Central memory CD4-positive, alpha-beta T cell (primary cell): ENCODE data around the gene VSTM2B.

Experiments
- DNase-seq: peaks from one replicate; pipeline ENCODE4 v3.0.0; 2022

VSTM2B gene

DNA sequence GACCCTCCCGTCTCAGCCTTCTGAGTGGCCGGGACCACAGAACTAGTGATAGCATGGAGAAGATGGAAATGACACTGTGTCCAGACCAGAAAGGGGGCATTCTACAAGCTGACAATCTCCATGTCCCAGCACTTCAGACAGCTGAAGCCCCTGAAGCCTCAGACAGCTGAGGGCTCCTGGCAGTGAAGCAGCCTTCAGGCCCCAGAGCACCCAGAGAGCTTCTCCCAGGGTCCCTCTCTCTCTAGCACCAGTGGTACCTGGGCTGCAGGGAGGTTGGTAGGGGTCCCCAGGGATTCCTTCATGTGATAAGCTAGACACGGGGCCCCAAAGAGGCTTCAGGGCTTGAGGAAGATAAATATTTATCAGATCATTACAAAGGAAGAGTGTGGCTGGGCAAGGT, 72.7 kb downstream of the VSTM2B start:
- DNase-seq = no peak

DNA sequence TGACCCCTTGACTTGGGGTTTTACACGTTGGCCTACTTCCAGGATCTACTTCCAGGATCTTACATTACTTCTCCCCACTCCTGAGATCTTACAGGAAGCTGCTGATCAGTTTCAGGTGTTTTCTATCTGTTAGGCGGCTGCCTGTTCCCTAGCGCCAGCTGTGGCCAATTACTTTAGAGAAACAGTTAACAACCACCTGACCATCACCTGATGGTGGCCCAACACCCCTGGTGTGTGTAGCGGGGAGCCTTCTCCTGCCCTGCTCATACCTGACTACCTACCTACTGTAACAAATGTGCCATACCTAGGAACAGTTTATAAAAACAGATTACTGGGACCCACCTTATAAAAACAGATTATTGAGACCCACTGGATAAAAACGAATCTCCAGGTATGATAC, 77.5 kb downstream of the VSTM2B start:
- no peak for DNase-seq

DNA sequence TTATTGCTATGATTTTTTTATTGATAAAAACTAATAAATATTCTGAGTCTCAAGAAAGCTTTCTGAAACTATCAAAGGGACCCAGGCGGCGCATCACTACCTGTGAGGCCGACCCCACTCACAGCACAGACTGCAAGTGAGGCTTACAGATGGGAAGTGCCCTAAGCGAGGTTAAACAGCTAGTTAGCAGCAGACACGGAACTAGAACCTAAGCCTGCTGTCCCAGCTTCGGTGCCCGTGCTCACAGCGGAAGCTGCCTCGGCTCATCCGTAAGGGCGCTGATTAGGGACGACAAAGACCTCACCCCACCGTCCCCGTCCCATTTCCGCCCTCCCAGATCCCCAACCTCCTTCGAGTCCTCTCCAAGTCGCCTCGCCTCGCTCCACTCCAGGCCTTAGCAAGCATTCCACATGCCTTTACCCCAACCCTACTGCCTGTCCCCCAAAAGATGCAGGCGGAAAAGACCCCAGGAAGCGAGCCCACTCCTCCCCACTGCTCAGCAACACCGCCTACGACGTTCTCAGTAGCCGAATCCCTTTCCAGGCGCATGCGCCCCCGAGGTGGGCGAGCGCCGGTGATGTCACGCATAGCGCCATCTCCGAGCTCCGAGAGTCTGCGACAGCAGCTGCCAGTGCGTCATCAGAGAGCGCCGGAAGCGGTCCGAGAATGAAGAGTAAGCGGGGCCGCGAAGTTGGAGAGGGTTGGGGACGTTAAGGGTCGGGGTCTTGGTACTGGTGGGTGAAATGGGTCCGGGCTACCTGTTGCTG, 80.0 kb downstream of the VSTM2B start, which contains the start of gene POP4:
POP4 (plus strand) TSS at position 631 of the 767 bp plus-strand sequence; CDS start at position 667, 36 bp downstream.
- DNase-seq = peak; percentile 95

DNA sequence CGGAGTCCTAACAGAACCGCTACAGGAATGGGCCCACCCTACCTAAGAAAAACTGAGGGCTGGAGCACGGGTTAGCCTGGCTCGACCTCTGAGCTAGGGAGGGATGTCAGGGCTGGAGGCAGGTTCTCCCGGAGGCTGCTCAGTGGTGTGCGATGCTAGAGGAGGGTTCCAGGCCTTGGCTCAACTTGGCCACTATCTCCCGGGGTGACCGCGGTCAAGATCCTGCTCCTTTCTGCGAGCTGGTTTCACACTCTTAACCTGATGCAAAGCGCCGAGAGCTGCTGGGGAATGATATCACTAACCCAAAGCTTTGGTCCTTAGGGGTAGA, 80.6 kb downstream of the VSTM2B start:
- DNase-seq = no peak

DNA sequence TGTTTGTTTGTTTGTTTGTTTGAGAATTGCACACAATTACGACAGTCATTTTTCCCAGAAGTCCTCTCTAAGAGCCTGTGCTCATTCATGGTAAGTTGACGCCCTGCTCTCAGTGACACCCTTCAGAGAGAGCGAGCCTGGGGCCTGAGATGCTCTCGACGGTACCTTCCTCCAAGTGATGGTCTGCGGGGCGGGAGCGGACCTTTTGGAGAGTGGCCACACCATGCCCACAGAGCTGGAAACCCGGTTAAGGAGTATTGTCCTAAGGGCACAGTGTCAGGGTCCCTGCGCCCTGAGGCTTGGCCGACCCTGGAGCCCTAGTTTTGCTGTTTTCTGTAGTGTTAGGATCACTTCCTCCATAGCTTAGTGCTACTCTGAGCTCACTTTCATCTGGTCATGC, 83.8 kb downstream of the VSTM2B start:
- no peak for DNase-seq

DNA sequence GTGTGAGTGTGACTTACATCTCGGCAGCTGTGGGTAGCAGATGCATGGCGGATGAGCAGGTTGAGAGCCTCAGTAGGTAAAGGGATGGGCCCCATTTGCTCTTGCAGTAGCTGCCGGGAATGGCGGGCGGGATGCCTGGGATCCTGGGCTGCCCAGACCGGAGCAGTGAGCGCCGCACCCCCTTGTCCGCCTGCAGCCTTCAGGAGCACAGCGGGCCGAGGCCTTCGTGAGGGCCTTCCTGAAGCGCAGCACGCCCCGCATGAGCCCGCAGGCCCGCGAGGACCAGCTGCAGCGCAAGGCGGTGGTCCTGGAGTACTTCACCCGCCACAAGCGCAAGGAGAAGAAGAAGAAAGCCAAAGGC, 84.4 kb downstream of the VSTM2B start:
- DNase-seq = no peak

DNA sequence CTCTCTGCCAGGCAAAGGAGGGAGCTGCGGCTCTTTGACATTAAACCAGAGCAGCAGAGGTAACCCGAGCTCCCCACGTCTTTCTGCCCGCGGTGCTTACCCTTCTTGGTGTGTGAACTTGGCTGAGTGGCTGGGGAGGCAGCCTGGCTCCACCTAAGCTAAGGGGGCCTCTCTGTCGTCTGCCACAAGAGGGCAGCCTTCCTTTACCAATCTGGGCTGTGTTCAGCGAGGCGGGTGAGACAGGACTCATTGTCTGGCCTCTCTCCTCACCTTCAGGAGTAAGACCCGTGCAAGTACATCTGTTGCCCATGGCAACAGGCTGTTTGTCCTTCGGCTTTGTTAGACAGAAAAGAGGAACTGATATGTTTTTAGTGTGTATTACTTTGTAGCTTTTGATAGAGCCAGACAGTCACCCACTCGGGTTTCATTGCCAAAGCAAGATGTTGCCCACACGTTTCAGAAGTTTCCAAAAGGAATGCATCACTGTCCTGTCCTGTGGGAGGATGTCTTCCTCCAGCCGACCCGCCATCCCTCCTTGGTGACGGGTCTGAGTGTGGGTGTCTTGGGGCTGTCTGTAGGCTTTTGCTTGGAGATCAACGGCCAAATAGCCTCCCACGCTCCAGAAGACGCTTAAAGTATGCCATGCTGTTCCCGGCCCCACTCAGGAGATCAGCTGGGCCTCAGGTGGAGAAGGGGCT, 84.9 kb downstream of the VSTM2B start:
- DNase-seq = peak; percentile 78

DNA sequence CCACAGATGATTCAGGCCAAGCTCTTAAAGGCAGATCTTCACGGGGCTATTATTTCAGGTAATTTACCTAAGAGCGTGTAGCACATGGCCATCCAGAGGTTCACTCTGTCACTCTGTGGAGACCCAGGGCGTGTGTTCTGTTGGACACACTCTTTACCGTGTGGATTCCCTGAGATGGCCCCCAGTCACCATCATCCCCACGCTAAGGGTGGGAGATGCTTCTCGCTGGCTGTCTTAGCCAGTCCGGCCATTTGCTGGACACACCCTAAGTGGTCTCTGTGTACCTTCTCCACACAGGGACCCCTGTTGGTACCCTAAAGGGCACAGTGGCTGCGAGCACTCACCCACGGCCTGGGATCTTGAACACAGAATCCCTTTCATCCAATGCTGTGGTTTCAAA, 86.3 kb downstream of the VSTM2B start:
- no peak for DNase-seq

DNA sequence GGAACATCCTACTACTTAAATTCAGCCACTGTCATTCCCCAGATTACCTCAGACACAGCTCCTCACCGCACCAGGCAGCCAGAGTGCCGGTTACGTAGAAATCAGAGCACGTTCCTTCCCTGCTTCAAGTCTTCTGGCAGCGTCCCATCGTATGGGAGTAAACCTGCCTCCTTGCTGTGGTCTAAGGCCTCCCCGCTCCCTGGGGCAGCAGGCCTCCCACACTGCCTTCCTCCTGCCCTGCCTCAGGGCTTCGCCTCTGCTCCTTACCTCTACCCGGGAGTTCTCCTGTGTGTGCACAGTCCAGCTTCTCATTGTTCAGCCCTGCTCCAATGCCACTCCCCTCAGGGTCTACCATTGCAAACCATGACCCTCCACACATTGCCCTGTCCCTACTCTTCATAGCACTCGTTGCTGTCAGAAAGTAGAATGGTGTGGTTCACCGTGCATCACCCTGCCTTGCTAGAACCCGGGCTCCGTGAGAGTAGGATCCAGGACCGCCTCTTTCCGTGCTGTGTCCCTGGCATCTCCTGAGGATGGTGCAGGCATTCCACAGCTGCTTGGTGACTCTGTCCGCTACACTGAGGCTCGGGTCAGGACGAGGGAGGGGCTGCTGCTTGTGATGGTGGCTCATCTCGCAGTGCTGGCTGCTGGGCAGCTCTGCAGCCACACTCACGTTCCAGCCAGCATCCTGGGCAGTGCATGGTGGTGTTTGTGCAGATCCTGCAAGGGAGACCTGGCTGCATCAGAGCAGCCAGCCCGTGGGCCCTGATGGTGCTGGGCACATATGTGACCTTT, 87.2 kb downstream of the VSTM2B start:
- DNase-seq = no peak

DNA sequence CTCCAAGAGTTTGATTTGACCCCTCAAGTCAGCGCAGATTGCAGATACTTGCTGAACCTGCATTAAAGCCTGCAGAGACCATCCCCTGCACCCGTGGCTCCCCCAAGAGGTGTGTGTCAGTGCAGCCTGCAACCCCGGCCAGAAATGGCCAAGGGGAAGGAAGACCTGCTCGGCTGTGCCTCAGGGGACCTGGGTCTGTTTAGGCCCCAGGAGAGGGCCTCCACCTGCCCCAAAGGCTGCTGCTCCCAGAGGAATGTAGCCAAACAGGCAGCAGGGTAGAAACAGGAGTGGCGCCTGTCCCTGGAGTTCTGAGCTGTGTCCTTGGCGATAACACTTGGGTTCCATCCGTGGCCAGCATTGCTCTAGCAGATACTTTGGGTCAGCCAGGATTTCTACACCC, 88.3 kb downstream of the VSTM2B start:
- no peak for DNase-seq
